Measurements from ENCODE around the gene BICD2. TPM values are rescaled to one million over a fixed set of nuclear protein-coding genes. Genes with fewer than 3 reads are reported as not detected.

Gene BICD2
- total and polyA plus RNA-seq, 2 experiments from 2014 or later, result 25.6 to 45.0 TPM

DNA sequence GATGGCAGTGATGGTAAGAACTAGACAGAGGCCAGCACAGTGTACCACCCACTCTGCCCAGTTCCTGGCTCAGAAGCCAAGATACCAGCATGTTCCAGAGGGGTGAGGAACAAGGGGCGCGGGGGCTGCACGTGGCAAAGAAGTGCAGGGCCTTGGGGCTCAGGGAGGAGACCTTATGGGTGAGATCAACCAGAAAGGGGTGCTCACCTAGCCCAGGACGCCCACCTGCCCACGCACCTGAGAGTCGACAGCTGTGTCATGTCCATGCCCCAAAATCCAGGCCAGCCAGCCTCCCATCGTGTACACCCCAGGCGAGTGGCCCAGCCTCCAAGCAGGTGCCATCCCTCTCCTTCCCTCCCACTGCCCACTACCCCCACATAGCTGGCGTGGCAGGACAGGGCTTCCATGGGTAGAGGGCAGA, 34.9 kb downstream of the BICD2 start:
- no peaks in the 10 kb centered on the region for H3K9me3 ChIP-seq (ENCODE audit: low read depth)
- peaks cover 93% of the 10 kb centered on the region for H3K79me2 ChIP-seq (ENCODE audit: insufficient read depth)
- no peak overlapping the region for H3K4me2 ChIP-seq (ENCODE audit: unreplicated experiment)
- in situ Hi-C loops (cut with MboI), result no loop called here
- H3K36me3 ChIP-seq (ENCODE audit: low read depth), result no peaks in the 10 kb centered on the region
- no peaks in the 10 kb centered on the region for H3K9me2 ChIP-seq (ENCODE audit: insufficient read depth)
- no peak overlapping the region for H3K9ac ChIP-seq
- H4K20me1 ChIP-seq (ENCODE audit: insufficient read depth), result peaks cover 3% of the 10 kb centered on the region; the same call in 1 of the 2 replicates
- H3K27me3 ChIP-seq (replicated peaks; ENCODE audit: insufficient read depth), result no peaks in the 10 kb centered on the region
- no peak overlapping the region for H2AFZ ChIP-seq
- no peaks in the 10 kb centered on the region for H3K4me1 ChIP-seq (ENCODE audit: insufficient read depth)
- TF ChIP-seq EZH2phosphoT487 (IDR thresholded peaks at IDR 0.05; ENCODE audit: insufficient read depth, low read depth) (no peak), EZH2 (IDR thresholded peaks at IDR 0.05; ENCODE audit: insufficient read depth, poor library complexity, severe bottlenecking) (no peak)
- H3K4me3 ChIP-seq, result no peak overlapping the region
- H3F3A ChIP-seq (ENCODE audit: insufficient read depth), result no peaks in the 10 kb centered on the region; the same call in 1 of the 2 replicates
- DNase-seq, result no peak
- 87 to 96% methylated on average over 7 to 9 of the region's 9 CpGs for WGBS, 2 experiments (ENCODE audit: low coverage in 1 of 2, low lambda C conversion rate in 2 of 2, missing lambda C conversion rate in 2 of 2)
- no peak overlapping the region for H3K27ac ChIP-seq

DNA sequence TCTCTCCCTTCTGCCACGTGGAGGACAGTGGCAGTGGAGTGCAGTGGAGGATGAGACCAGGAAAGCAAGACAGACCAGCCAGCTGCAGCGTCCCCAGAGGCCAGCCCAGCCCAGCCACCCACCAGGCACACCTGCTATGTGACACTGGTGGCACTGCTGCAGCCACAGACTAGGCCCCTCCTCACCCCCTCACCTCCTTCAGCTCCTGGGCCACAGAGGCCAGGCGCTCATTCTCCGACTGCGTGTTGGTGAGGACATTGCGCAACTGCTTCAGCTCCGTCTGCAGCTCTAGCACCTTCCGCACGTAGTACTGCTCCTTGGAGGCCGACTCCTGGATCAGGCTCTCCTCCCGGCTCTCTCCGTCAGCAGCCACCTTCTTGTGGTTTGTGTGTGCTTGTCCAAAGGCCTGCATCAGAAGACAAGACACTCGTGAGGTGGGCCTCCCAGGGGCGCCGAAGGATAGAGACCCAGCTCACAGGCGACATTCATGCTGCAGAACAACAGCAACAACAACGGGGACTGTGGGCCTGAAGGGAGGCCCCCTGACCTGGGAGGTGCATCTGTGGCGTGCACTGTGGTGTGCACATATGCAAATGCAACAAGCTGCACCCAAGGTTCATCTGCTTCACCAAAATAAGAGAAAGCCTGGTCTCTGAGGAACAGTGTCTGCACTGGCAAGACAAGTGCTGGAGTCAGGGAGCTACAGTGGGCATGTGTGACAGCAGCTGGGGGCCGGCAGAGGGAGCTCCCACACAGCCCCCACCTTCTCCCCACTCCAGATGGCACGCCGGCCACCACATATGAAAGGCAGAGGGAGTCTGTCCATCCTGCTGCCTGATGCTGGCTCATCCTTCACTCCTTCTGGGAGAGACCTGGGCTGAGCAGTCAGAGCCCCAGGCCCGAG, 35.5 kb downstream of the BICD2 start:
- no peak overlapping the region for H3K9ac ChIP-seq
- no peak overlapping the region for H3K27ac ChIP-seq
- TF ChIP-seq EZH2phosphoT487 (IDR thresholded peaks at IDR 0.05; ENCODE audit: insufficient read depth, low read depth), result no peak
- no peak for TF ChIP-seq EZH2 (IDR thresholded peaks at IDR 0.05; ENCODE audit: insufficient read depth, poor library complexity, severe bottlenecking)
- peaks cover 2% of the 10 kb centered on the region; the same call in 1 of the 2 replicates for H4K20me1 ChIP-seq (ENCODE audit: insufficient read depth)
- H3K4me3 ChIP-seq, result no peak overlapping the region
- H3F3A ChIP-seq (ENCODE audit: insufficient read depth), result no peaks in the 10 kb centered on the region; the same call in 1 of the 2 replicates
- WGBS, 2 experiments (ENCODE audit: low coverage in 1 of 2, low lambda C conversion rate in 2 of 2, missing lambda C conversion rate in 2 of 2), result 88 to 90% methylated on average over 22 of the region's 22 CpGs
- H3K9me2 ChIP-seq (ENCODE audit: insufficient read depth), result no peaks in the 10 kb centered on the region
- H3K4me1 ChIP-seq (ENCODE audit: insufficient read depth), result no peaks in the 10 kb centered on the region
- no peaks in the 10 kb centered on the region for H3K27me3 ChIP-seq (replicated peaks; ENCODE audit: insufficient read depth)
- H2AFZ ChIP-seq, result no peak overlapping the region
- DNase-seq, result peak; percentile 60
- in situ Hi-C loops (cut with MboI), result no loop called here
- peaks cover 93% of the 10 kb centered on the region for H3K79me2 ChIP-seq (ENCODE audit: insufficient read depth)
- no peak overlapping the region for H3K4me2 ChIP-seq (ENCODE audit: unreplicated experiment)
- no peaks in the 10 kb centered on the region for H3K9me3 ChIP-seq (ENCODE audit: low read depth)
- no peaks in the 10 kb centered on the region for H3K36me3 ChIP-seq (ENCODE audit: low read depth)

DNA sequence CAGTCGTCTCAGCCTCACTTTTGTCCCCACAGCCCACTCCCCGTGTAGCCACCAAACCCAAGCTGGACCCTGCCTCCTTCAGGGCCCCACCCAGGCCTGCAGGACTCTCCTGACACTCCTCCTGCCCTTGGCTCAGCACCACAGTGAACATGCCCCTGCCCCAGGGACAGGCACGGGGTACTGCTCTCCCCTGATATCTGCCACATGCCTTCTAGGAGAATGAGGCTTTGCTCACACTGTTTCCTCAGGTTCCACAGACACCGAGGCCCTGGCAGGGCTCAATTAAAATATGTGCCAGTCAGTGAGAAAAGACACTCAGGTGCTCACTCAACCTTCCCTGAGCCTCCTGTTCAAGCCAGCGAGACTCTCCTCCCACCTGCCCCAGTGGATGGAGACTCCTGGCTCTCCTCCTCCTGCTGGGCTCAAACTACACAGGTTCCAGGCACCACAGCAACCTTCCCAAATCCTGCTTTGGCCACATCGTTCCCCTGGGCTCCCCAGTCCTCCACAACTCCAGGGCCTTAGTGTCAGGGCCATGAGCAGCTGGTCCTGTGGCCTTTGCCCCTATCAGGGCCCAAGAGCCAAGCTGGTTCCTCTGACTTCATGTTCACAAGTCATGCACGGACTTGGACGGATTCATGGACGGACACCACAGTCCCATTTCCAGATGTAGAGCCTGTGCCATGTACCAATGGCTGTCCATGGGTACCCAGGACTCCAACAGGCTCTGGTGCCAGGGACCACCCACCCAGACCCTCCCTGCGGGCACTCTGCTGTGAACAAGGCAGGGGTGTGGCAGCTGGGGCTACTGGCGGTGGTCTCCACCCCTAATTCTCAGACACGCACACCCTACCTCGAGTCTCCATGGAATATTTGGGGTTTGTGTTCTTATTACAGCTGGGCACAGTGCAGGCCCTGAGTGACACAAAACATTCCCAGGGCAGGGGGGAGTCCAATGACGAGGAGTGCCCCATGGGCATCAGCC, 36.6 kb downstream of the BICD2 start:
- peaks cover 91% of the 10 kb centered on the region for H3K79me2 ChIP-seq (ENCODE audit: insufficient read depth)
- WGBS, 2 experiments (ENCODE audit: low coverage in 1 of 2, low lambda C conversion rate in 2 of 2, missing lambda C conversion rate in 2 of 2), result 84 to 90% methylated on average over 14 of the region's 14 CpGs
- H3K36me3 ChIP-seq (ENCODE audit: low read depth), result no peaks in the 10 kb centered on the region
- TF ChIP-seq EZH2phosphoT487 (IDR thresholded peaks at IDR 0.05; ENCODE audit: insufficient read depth, low read depth), result no peak
- no peak for TF ChIP-seq EZH2 (IDR thresholded peaks at IDR 0.05; ENCODE audit: insufficient read depth, poor library complexity, severe bottlenecking)
- H3K4me2 ChIP-seq (ENCODE audit: unreplicated experiment), result no peak overlapping the region
- no peaks in the 10 kb centered on the region; the same call in 1 of the 2 replicates for H4K20me1 ChIP-seq (ENCODE audit: insufficient read depth)
- H3K9ac ChIP-seq, result no peak overlapping the region
- H3K4me1 ChIP-seq (ENCODE audit: insufficient read depth), result no peaks in the 10 kb centered on the region
- in situ Hi-C loops (cut with MboI), result no loop called here
- H3K27ac ChIP-seq, result no peak overlapping the region
- no peak for DNase-seq
- no peaks in the 10 kb centered on the region for H3K9me2 ChIP-seq (ENCODE audit: insufficient read depth)
- no peaks in the 10 kb centered on the region for H3K9me3 ChIP-seq (ENCODE audit: low read depth)
- no peaks in the 10 kb centered on the region for H3K27me3 ChIP-seq (replicated peaks; ENCODE audit: insufficient read depth)
- H3F3A ChIP-seq (ENCODE audit: insufficient read depth), result no peaks in the 10 kb centered on the region; the same call in 1 of the 2 replicates
- no peak overlapping the region for H2AFZ ChIP-seq
- no peak overlapping the region for H3K4me3 ChIP-seq
